ENCODE data around the gene ARHGAP26.

Gene ARHGAP26

DNA sequence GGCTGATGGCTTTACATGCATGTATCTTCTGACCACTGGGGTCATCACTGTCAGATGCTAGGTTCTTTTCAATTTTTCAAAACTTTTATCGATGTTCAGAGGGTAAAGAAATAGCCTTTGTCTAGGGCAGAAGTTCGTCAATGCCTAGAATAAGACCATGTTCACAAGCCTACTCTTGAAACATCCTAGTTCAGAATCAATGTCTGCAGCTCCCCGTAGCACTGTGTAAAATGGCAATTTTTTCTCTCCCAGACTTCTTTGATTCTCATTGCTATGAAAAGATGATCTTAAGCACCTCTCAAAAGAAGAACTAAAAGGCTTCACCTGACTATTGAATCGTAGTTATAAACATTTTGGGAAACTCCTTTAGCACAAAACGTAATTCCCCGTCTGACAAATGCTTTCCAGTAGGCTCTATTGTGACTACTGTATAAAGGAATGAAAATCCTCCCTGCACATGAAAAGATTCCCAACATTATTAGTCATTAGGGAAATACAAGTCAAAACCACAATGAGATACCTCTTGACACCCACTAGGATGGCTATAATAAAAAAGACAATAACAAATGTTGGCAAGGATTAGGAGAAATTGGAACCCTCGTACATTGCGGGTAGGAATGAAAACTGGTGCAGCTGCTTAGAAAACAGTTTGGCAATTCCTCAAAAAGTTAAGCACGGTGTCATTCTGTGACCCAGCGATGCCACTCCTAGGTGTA is 263.5 kb downstream of the ARHGAP26 start:
- H3K4me3 ChIP-seq (replicated peaks; ENCODE audit: low read depth, low read length): no peak overlapping the region
- TF ChIP-seq CTCF (IDR thresholded peaks at IDR 0.05; ENCODE audit: low read depth, low read length, missing control alignments): no peak
- DNase-seq (ENCODE audit: extremely low read depth, low read depth): peak; percentile 80

- no peak for DNase-seq (ENCODE audit: extremely low read depth, low read depth)
- no peak for TF ChIP-seq CTCF (IDR thresholded peaks at IDR 0.05; ENCODE audit: low read depth, low read length, missing control alignments)
- H3K4me3 ChIP-seq (replicated peaks; ENCODE audit: low read depth, low read length): no peak overlapping the region
Measured at GRCh38 chr5:143036146-143036927, 266.2 kb downstream of the ARHGAP26 start.

GRCh38 chr5:143037071-143037470 is 266.9 kb downstream of the ARHGAP26 start:
- DNase-seq (ENCODE audit: extremely low read depth, low read depth): no peak
- no peak overlapping the region for H3K4me3 ChIP-seq (replicated peaks; ENCODE audit: low read depth, low read length)
- TF ChIP-seq CTCF (IDR thresholded peaks at IDR 0.05; ENCODE audit: low read depth, low read length, missing control alignments): no peak

GRCh38 chr5:143037708-143038107 is 267.5 kb downstream of the ARHGAP26 start:
- no peak for TF ChIP-seq CTCF (IDR thresholded peaks at IDR 0.05; ENCODE audit: low read depth, low read length, missing control alignments)
- DNase-seq (ENCODE audit: extremely low read depth, low read depth): no peak
- no peak overlapping the region for H3K4me3 ChIP-seq (replicated peaks; ENCODE audit: low read depth, low read length)

GRCh38 chr5:143040622-143041021 is 270.4 kb downstream of the ARHGAP26 start:
- DNase-seq (ENCODE audit: extremely low read depth, low read depth): no peak
- TF ChIP-seq CTCF (IDR thresholded peaks at IDR 0.05; ENCODE audit: low read depth, low read length, missing control alignments): no peak
- no peak overlapping the region for H3K4me3 ChIP-seq (replicated peaks; ENCODE audit: low read depth, low read length)

- no peak for TF ChIP-seq CTCF (IDR thresholded peaks at IDR 0.05; ENCODE audit: low read depth, low read length, missing control alignments)
- H3K4me3 ChIP-seq (replicated peaks; ENCODE audit: low read depth, low read length): no peak overlapping the region
- DNase-seq (ENCODE audit: extremely low read depth, low read depth): no peak
Measured at GRCh38 chr5:143041461-143041860, 271.3 kb downstream of the ARHGAP26 start.

Data from HFF-Myc (cell line).